Skeletal muscle tissue (tissue), 4 donors: ENCODE measurements around the gene CDH4. TPM values are rescaled to one million over a fixed set of nuclear protein-coding genes. Genes with fewer than 3 reads are reported as not detected.
"Not testable (repeated sequence)": the region's sequence is repeated elsewhere in the genome, so short reads cannot be mapped to it uniquely, and the experiment has no call there.

Experiments used
- H3K27ac ChIP-seq: one replicate; pipeline ENCODE4 v1.7.0; 2013; ENCODE audit warnings: mild to moderate bottlenecking, low read depth, low read length, inconsistent platforms
- H3K27me3 ChIP-seq, 3 donors: one replicate each; pipeline ENCODE4 v1.7.0; 2013; ENCODE audit warnings: low read length in 3 of 3; ENCODE audit not compliant: control insufficient read depth in 3 of 3, insufficient read depth in 3 of 3
- H3K36me3 ChIP-seq, 3 donors: one replicate each; pipeline ENCODE4 v1.7.0; 2013; ENCODE audit warnings: low read length in 3 of 3; ENCODE audit not compliant: control insufficient read depth in 3 of 3, insufficient read depth in 3 of 3
- H3K4me1 ChIP-seq, 3 donors: one replicate each; pipeline ENCODE4 v1.7.0; 2013; ENCODE audit warnings: low read length in 3 of 3, mild to moderate bottlenecking in 3 of 3; ENCODE audit not compliant: control insufficient read depth in 3 of 3, insufficient read depth in 3 of 3
- H3K4me3 ChIP-seq, 3 donors: one replicate each; pipeline ENCODE4 v1.7.0; 2013; ENCODE audit warnings: low read length in 3 of 3
- H3K9ac ChIP-seq, 3 donors: one replicate each; pipeline ENCODE4 v1.7.0; 2013; ENCODE audit warnings: low read length in 3 of 3, mild to moderate bottlenecking in 3 of 3, moderate library complexity in 2 of 3, low read depth in 1 of 3
- H3K9me3 ChIP-seq, 3 donors: one replicate each; pipeline ENCODE4 v1.7.0; 2013; ENCODE audit warnings: low read length in 3 of 3; ENCODE audit not compliant: control insufficient read depth in 3 of 3
- total RNA-seq: library from RNA; depleted of rRNA; stranded (reverse); fragments of >200 nt; gene quantifications from one replicate; pipeline ENCODE4 v1.2.3, GENCODE V29; 2014
- donor health status: Osteomylitis.

Gene CDH4
- total RNA-seq, 1 donor from 2014 or later = 0.52 TPM

GRCh38 chr20:61854538-61854937 is 602.5 kb downstream of the CDH4 start:
- H3K4me1 ChIP-seq, H3K9ac ChIP-seq, H3K9me3 ChIP-seq, H3K27ac ChIP-seq, H3K4me3 ChIP-seq, H3K36me3 ChIP-seq: not testable (repeated sequence)
- H3K27me3 ChIP-seq = peaks cover 4 to 18% (median 8%) of the 10 kb centered on the region in 3 donors

- H3K9ac ChIP-seq = no peak overlapping the region
- H3K27me3 ChIP-seq = peaks cover 4 to 11% (median 8%) of the 10 kb centered on the region in 3 donors
These were observed 603.2 kb downstream of the CDH4 start for GRCh38 chr20:61855286-61855685.

GRCh38 chr20:61856626-61857413 is 604.8 kb downstream of the CDH4 start:
- Histone ChIP-seq H3K36me3 (no peaks in the 10 kb centered on the region), H3K4me3 (no peak overlapping the region), H3K27ac (no peak overlapping the region), H3K27me3 (peaks cover 0 to 7% (median 6%) of the 10 kb centered on the region in 3 donors), H3K4me1 (no peaks in the 10 kb centered on the region), H3K9me3 (no peaks in the 10 kb centered on the region), H3K9ac (no peak overlapping the region)

More at GRCh38 chr20:61855286-61855685, 603.2 kb downstream of the CDH4 start:
- Histone ChIP-seq H3K27ac (no peak overlapping the region), H3K4me1 (no peaks in the 10 kb centered on the region), H3K4me3 (no peak overlapping the region), H3K36me3 (no peaks in the 10 kb centered on the region), H3K9me3 (no peaks in the 10 kb centered on the region)

- no peaks in the 10 kb centered on the region for H3K4me1 ChIP-seq
- no peak overlapping the region for H3K9ac ChIP-seq
- H3K9me3 ChIP-seq = no peaks in the 10 kb centered on the region
- no peak overlapping the region for H3K4me3 ChIP-seq
- no peak overlapping the region for H3K27ac ChIP-seq
- H3K27me3 ChIP-seq = peaks cover 0 to 8% (median 7%) of the 10 kb centered on the region in 3 donors
- H3K36me3 ChIP-seq = no peaks in the 10 kb centered on the region
These were observed 605.3 kb downstream of the CDH4 start for GRCh38 chr20:61857414-61857775.

GRCh38 chr20:61857884-61858283 is 605.8 kb downstream of the CDH4 start:
- Histone ChIP-seq H3K27ac (no peak overlapping the region), H3K9ac (no peak overlapping the region), H3K36me3 (no peaks in the 10 kb centered on the region), H3K4me3 (no peak overlapping the region), H3K4me1 (no peaks in the 10 kb centered on the region), H3K27me3 (peaks cover 0 to 8% (median 7%) of the 10 kb centered on the region in 3 donors), H3K9me3 (no peaks in the 10 kb centered on the region)

GRCh38 chr20:61859767-61860166 is 607.7 kb downstream of the CDH4 start:
- H3K36me3 ChIP-seq = no peaks in the 10 kb centered on the region
- peaks cover 0 to 12% (median 11%) of the 10 kb centered on the region in 3 donors for H3K27me3 ChIP-seq
- no peaks in the 10 kb centered on the region for H3K9me3 ChIP-seq
- no peak overlapping the region for H3K9ac ChIP-seq
- no peak overlapping the region for H3K4me3 ChIP-seq
- H3K27ac ChIP-seq = no peak overlapping the region
- H3K4me1 ChIP-seq = no peaks in the 10 kb centered on the region

GRCh38 chr20:61860260-61860987 is 608.4 kb downstream of the CDH4 start:
- H3K36me3 ChIP-seq = no peaks in the 10 kb centered on the region
- no peaks in the 10 kb centered on the region for H3K4me1 ChIP-seq
- no peak overlapping the region for H3K9ac ChIP-seq
- no peaks in the 10 kb centered on the region for H3K9me3 ChIP-seq
- peaks cover 0 to 12% (median 11%) of the 10 kb centered on the region in 3 donors for H3K27me3 ChIP-seq
- H3K4me3 ChIP-seq = no peak overlapping the region
- no peak overlapping the region for H3K27ac ChIP-seq

- Histone ChIP-seq H3K9ac (no peak overlapping the region), H3K27me3 (peaks cover 0 to 12% (median 11%) of the 10 kb centered on the region in 3 donors), H3K9me3 (no peaks in the 10 kb centered on the region), H3K4me1 (no peaks in the 10 kb centered on the region), H3K36me3 (no peaks in the 10 kb centered on the region), H3K27ac (no peak overlapping the region), H3K4me3 (no peak overlapping the region)
These were observed 609.2 kb downstream of the CDH4 start for GRCh38 chr20:61861054-61861841.

GRCh38 chr20:61861858-61862257 is 609.8 kb downstream of the CDH4 start:
- no peak overlapping the region for H3K4me3 ChIP-seq
- H3K9me3 ChIP-seq = no peaks in the 10 kb centered on the region
- H3K9ac ChIP-seq = no peak overlapping the region
- H3K27ac ChIP-seq = no peak overlapping the region
- H3K36me3 ChIP-seq = no peaks in the 10 kb centered on the region
- H3K4me1 ChIP-seq = no peaks in the 10 kb centered on the region
- H3K27me3 ChIP-seq = peaks cover 0 to 13% (median 11%) of the 10 kb centered on the region in 3 donors
